Sigmoid colon (tissue), 7 donors: ENCODE results near the gene SH3BP1. TPM values are rescaled to one million over a fixed set of nuclear protein-coding genes. Genes with fewer than 3 reads are reported as not detected.

ENCODE experiments used
- DNase-seq: peaks from one replicate; pipeline ENCODE4 v3.0.0-alpha.2; 2019
- H3K27ac ChIP-seq, 4 donors: fragments of 200-600 bp; sonication (generic); one replicate each; pipeline ENCODE4 v1.5.1; 2016 to 2019; ENCODE audit warnings: mild to moderate bottlenecking in 1 of 4
- H3K27me3 ChIP-seq, 3 donors: fragments of 200-600 bp; sonication (generic); one replicate each; pipeline ENCODE4 v1.5.1; 2019; ENCODE audit warnings: mild to moderate bottlenecking in 1 of 3
- H3K36me3 ChIP-seq, 4 donors: fragments of 200-600 bp; sonication (generic); one replicate each; pipeline ENCODE4 v1.5.1; 2016 to 2019
- H3K4me1 ChIP-seq, 4 donors: fragments of 200-600 bp; sonication (generic); one replicate each; pipeline ENCODE4 v1.5.1; 2017 to 2019
- H3K4me3 ChIP-seq, 4 donors: fragments of 200-600 bp; sonication (generic); one replicate each; pipeline ENCODE4 v1.5.1; 2017 to 2019; ENCODE audit warnings: mild to moderate bottlenecking in 2 of 4, moderate library complexity in 1 of 4
- H3K9me3 ChIP-seq, 4 donors: fragments of 200-600 bp in 3 of 4; sonication (generic) in 3 of 4; one replicate each; pipeline versions ENCODE4 v1.5.1 to v1.6.1; 2013 to 2019
- CTCF ChIP-seq, 4 experiments: fragments of 450-650 bp in 3 of 4; fragments of 200-600 bp in 1 of 4; IDR thresholded peaks; one replicate each; pipeline ENCODE4 v1.5.1; 2016 to 2019; ENCODE audit warnings: antibody characterized with exemption in 4 of 4, mild to moderate bottlenecking in 3 of 4, moderate library complexity in 2 of 4
- EP300 ChIP-seq, 4 donors: sonication (generic); formaldehyde crosslinking; IDR thresholded peaks; one replicate each; pipeline ENCODE4 v1.6.1; 2017; ENCODE audit warnings: antibody characterized with exemption in 4 of 4
- POLR2A ChIP-seq, 2 donors: fragments of 450-650 bp; IDR thresholded peaks; one replicate each; pipeline ENCODE4 v1.6.1; 2016; ENCODE audit warnings: antibody characterized with exemption in 2 of 2, mild to moderate bottlenecking in 2 of 2, moderate library complexity in 2 of 2
- POLR2AphosphoS5 ChIP-seq, 4 donors: sonication (generic); formaldehyde crosslinking; IDR thresholded peaks; one replicate each; pipeline ENCODE4 v1.6.1; 2017; ENCODE audit warnings: antibody characterized with exemption in 4 of 4
- WGBS, 2 donors: extraction: QIAGEN DNeasy Blood & Tissue Kit; methylation state at CpG; one replicate each; pipeline ENCODE4 v1.1.7; 2013; 5-methylcytosine and 5-hydroxymethylcytosine counted together
- intact Hi-C: fragments of 100-400 bp; cut with DNase I; formaldehyde crosslinking; loops from one replicate; pipeline ENCODE4 v1.15.1; 2023
- polyA plus RNA-seq, 3 donors: library from polyadenylated mRNA; stranded (reverse); fragments of 200-250 nt; gene quantifications; one replicate each; pipeline ENCODE4 v1.2.3, GENCODE V29; 2013
- total RNA-seq, 4 donors: library from RNA; depleted of rRNA; stranded (reverse); fragments of >200 nt; gene quantifications; one replicate each; pipeline ENCODE4 v1.1.0, GENCODE V29; 2016
- donor health status: healthy with polysubstance abuse.
- donor health status: Bipolar disorder and iron deficiency.
- donor health status: healthy.

Gene SH3BP1
- total and polyA plus RNA-seq, 7 donors, result 1.4 to 71.2 (median 6.9) TPM

GRCh38 chr22:37641561-37641949 is 2.1 kb downstream of the SH3BP1 start:
- WGBS, 2 donors, result 14 to 64% methylated on average over 5 of the region's 5 CpGs
- Histone ChIP-seq H3K27me3 (peaks cover 0 to 7% (median 6%) of the 10 kb centered on the region in 3 donors), H3K27ac (peak overlapping the region in 1 of 4 donors; percentile 64), H3K9me3 (no peaks in the 10 kb centered on the region), H3K36me3 (no peaks in the 10 kb centered on the region), H3K4me1 (peaks cover 0 to 27% (median 22%) of the 10 kb centered on the region in 4 donors), H3K4me3 (no peak overlapping the region)
- intact Hi-C loops, result no loop called here
- TF ChIP-seq POLR2A (IDR thresholded peaks at IDR 0.05) (no peak), EP300 (IDR thresholded peaks at IDR 0.05) (no peak), CTCF (IDR thresholded peaks at IDR 0.05) (no peak), POLR2AphosphoS5 (IDR thresholded peaks at IDR 0.05) (no peak)
- no peak for DNase-seq

GRCh38 chr22:37643225-37643847 is 3.9 kb downstream of the SH3BP1 start:
- H3K4me3 ChIP-seq, result no peak overlapping the region
- peaks cover 0 to 7% (median 6%) of the 10 kb centered on the region in 3 donors for H3K27me3 ChIP-seq
- DNase-seq, result peak; percentile 92
- H3K9me3 ChIP-seq, result no peaks in the 10 kb centered on the region
- no peak overlapping the region for H3K27ac ChIP-seq
- H3K4me1 ChIP-seq, result peaks cover 0 to 24% (median 21%) of the 10 kb centered on the region in 4 donors
- WGBS, 2 donors, result 23 to 33% methylated on average over 9 of the region's 9 CpGs
- peaks cover 0 to 5% (median 0%) of the 10 kb centered on the region in 4 donors for H3K36me3 ChIP-seq
- TF ChIP-seq EP300 (IDR thresholded peaks at IDR 0.05) (no peak), POLR2AphosphoS5 (IDR thresholded peaks at IDR 0.05) (peak in 1 of 4 donors; percentile 6), CTCF (IDR thresholded peaks at IDR 0.05) (peak; percentile 79 to 94 (median 91)), POLR2A (IDR thresholded peaks at IDR 0.05) (no peak)
- intact Hi-C loops, result loop anchor here (1.0 to 2.0 kb wide), 2 partner anchors 38 to 149 kb away; no protein-coding TSS in a partner anchor

DNA sequence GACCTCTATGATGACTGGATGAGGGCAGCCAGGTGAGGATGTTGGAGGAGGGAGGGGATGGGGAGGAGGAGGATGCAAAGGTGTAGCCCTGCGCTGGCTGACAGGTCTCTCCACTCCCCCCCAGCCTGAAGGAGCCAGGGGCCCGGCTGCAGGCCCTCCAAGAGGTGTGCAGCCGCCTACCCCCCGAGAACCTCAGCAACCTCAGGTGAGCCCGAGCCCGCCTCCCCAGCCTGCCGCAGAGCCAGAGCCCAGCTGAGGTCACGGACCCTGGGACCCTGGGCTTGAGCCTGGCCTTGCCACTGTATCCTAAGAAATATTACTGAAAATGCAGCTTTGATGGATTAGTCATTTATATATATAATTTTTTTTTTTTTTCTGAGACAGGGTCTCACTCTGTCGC is 7.8 kb downstream of the SH3BP1 start:
- no peaks in the 10 kb centered on the region for H3K27me3 ChIP-seq
- H3K4me3 ChIP-seq, result no peak overlapping the region
- peaks cover 0 to 4% (median 3%) of the 10 kb centered on the region in 4 donors for H3K4me1 ChIP-seq
- no peaks in the 10 kb centered on the region for H3K9me3 ChIP-seq
- TF ChIP-seq EP300 (IDR thresholded peaks at IDR 0.05) (no peak), CTCF (IDR thresholded peaks at IDR 0.05) (no peak), POLR2AphosphoS5 (IDR thresholded peaks at IDR 0.05) (no peak), POLR2A (IDR thresholded peaks at IDR 0.05) (no peak)
- whole genome bisulfite sequencing, 2 donors, result 95% methylated on average over 9 of the region's 9 CpGs
- H3K27ac ChIP-seq, result no peak overlapping the region
- intact Hi-C loops, result no loop called here
- no peak for DNase-seq
- H3K36me3 ChIP-seq, result peaks cover 0 to 5% (median 0%) of the 10 kb centered on the region in 4 donors

- H3K27ac ChIP-seq, result no peak overlapping the region
Observed at GRCh38 chr22:37647928-37648327, 8.5 kb downstream of the SH3BP1 start.

More at GRCh38 chr22:37647928-37648327, 8.5 kb downstream of the SH3BP1 start:
- TF ChIP-seq POLR2A (IDR thresholded peaks at IDR 0.05), result no peak
- no peak for TF ChIP-seq CTCF (IDR thresholded peaks at IDR 0.05)
- no peak for TF ChIP-seq EP300 (IDR thresholded peaks at IDR 0.05)
- TF ChIP-seq POLR2AphosphoS5 (IDR thresholded peaks at IDR 0.05), result no peak
- intact Hi-C loops, result no loop called here
- peaks cover 0 to 4% (median 3%) of the 10 kb centered on the region in 4 donors for H3K4me1 ChIP-seq
- H3K27me3 ChIP-seq, result no peaks in the 10 kb centered on the region
- WGBS, 2 donors, result 51 to 87% methylated on average over 9 of the region's 9 CpGs
- H3K9me3 ChIP-seq, result no peaks in the 10 kb centered on the region
- no peak for DNase-seq
- no peak overlapping the region for H3K4me3 ChIP-seq
- peaks cover 0 to 5% (median 0%) of the 10 kb centered on the region in 4 donors for H3K36me3 ChIP-seq
